Lower lobe of right lung (tissue), 2 donors: ENCODE measurements around the gene FGGY. TPM values are rescaled to one million over a fixed set of nuclear protein-coding genes. Genes with fewer than 3 reads are reported as not detected.
"Not testable (repeated sequence)": the region's sequence is repeated elsewhere in the genome, so short reads cannot be mapped to it uniquely, and the experiment has no call there.

ENCODE experiments used
- ATAC-seq, 2 donors: fragments of 200-7000 bp; cut with Tn5 transposase; one replicate each; pipeline ENCODE4 v1.9.1; 2020 to 2022; ENCODE audit warnings: mild to moderate bottlenecking in 2 of 2, moderate library complexity in 2 of 2
- DNase-seq: peaks from one replicate; pipeline ENCODE4 v3.0.0-alpha.2; 2020
- H3K27ac ChIP-seq: fragments of 200-600 bp; one replicate; pipeline ENCODE4 v1.8.0; 2022
- H3K27me3 ChIP-seq: fragments of 200-600 bp; one replicate; pipeline ENCODE4 v1.8.0; 2022; ENCODE audit warnings: low read depth
- H3K36me3 ChIP-seq: fragments of 200-600 bp; one replicate; pipeline ENCODE4 v1.8.0; 2022; ENCODE audit warnings: mild to moderate bottlenecking
- H3K4me1 ChIP-seq: fragments of 200-600 bp; one replicate; pipeline ENCODE4 v1.8.0; 2022
- H3K4me3 ChIP-seq: fragments of 200-600 bp; one replicate; pipeline ENCODE4 v1.8.0; 2022; ENCODE audit warnings: mild to moderate bottlenecking
- H3K9me3 ChIP-seq: fragments of 200-600 bp; one replicate; pipeline ENCODE4 v1.8.0; 2022
- CTCF ChIP-seq: fragments of 200-600 bp; IDR thresholded peaks from one replicate; pipeline ENCODE4 v1.8.0; 2022; ENCODE audit warnings: antibody characterized with exemption, mild to moderate bottlenecking
- intact Hi-C: fragments of 100-400 bp; cut with DNase I; formaldehyde crosslinking; loops from one replicate; pipeline ENCODE4 v1.11.0; 2022
- total RNA-seq: library from RNA; stranded (reverse); fragmentation: NEBNext Ultra II Directional; extraction: Animal tissue kit (Norgen Biotek cat#: 25700); gene quantifications from one replicate; pipeline ENCODE4 v1.2.1, GENCODE V29; 2021
- donor health status: DM: no; HTN: yes; CAD: no; lungs with severe emphysema.

Gene FGGY
- total RNA-seq, 1 donor from 2014 or later = 31.4 TPM

- DNase-seq (no peak), ATAC-seq (no peak)
- Histone ChIP-seq H3K4me1 (no peaks in the 10 kb centered on the region), H3K4me3 (no peak overlapping the region), H3K36me3 (no peaks in the 10 kb centered on the region), H3K27ac (no peak overlapping the region), H3K27me3 (no peaks in the 10 kb centered on the region), H3K9me3 (no peaks in the 10 kb centered on the region)
- intact Hi-C loops = no loop called here
- TF ChIP-seq CTCF = no peak
Observed at GRCh38 chr1:59528471-59528870, 231.6 kb downstream of the FGGY start.

- no peak for DNase-seq
- no peak for TF ChIP-seq CTCF
- no peak overlapping the region for H3K4me3 ChIP-seq
- intact Hi-C loops = no loop called here
- no peak for ATAC-seq
- no peak overlapping the region for H3K27ac ChIP-seq
- no peaks in the 10 kb centered on the region for H3K4me1 ChIP-seq
- H3K36me3 ChIP-seq = no peaks in the 10 kb centered on the region
- H3K9me3 ChIP-seq = no peaks in the 10 kb centered on the region
- H3K27me3 ChIP-seq = no peaks in the 10 kb centered on the region
Observed at GRCh38 chr1:59528900-59529299, 232.0 kb downstream of the FGGY start.

- no peak for DNase-seq
- intact Hi-C loops = no loop called here
- H3K9me3 ChIP-seq = no peaks in the 10 kb centered on the region
Observed at GRCh38 chr1:59530119-59530518, 233.2 kb downstream of the FGGY start.

GRCh38 chr1:59532102-59532501 lies 235.2 kb downstream of the FGGY start:
- Histone ChIP-seq H3K27ac (no peak overlapping the region), H3K9me3 (no peaks in the 10 kb centered on the region), H3K36me3 (no peaks in the 10 kb centered on the region), H3K4me1 (no peaks in the 10 kb centered on the region), H3K27me3 (no peaks in the 10 kb centered on the region), H3K4me3 (no peak overlapping the region)
- ATAC-seq (no peak), DNase-seq (no peak)
- intact Hi-C loops = no loop called here
- no peak for TF ChIP-seq CTCF

More at GRCh38 chr1:59530119-59530518, 233.2 kb downstream of the FGGY start:
- Histone ChIP-seq H3K27ac (no peak overlapping the region), H3K4me3 (no peak overlapping the region), H3K4me1 (no peaks in the 10 kb centered on the region), H3K27me3 (no peaks in the 10 kb centered on the region), H3K36me3 (no peaks in the 10 kb centered on the region)
- ATAC-seq = no peak
- no peak for TF ChIP-seq CTCF

GRCh38 chr1:59538476-59538875 lies 241.6 kb downstream of the FGGY start:
- intact Hi-C loops, H3K27me3 ChIP-seq, ATAC-seq, H3K27ac ChIP-seq, H3K9me3 ChIP-seq, DNase-seq, H3K36me3 ChIP-seq, H3K4me3 ChIP-seq, H3K4me1 ChIP-seq: not testable (repeated sequence)

- Histone ChIP-seq H3K4me1 (no peaks in the 10 kb centered on the region), H3K27ac (no peak overlapping the region), H3K4me3 (no peak overlapping the region), H3K9me3 (no peaks in the 10 kb centered on the region), H3K27me3 (no peaks in the 10 kb centered on the region), H3K36me3 (no peaks in the 10 kb centered on the region)
- no peak for TF ChIP-seq CTCF
- intact Hi-C loops = no loop called here
- DNase-seq = no peak
- no peak for ATAC-seq
Observed at GRCh38 chr1:59539961-59540681, 243.2 kb downstream of the FGGY start.
